CD4-positive, alpha-beta T cell treated with Interleukin-4 for 4 hours (primary cell): ENCODE data around the gene SNRPA1.

ENCODE experiments used
- DNase-seq: peaks from one replicate; pipeline ENCODE4 v3.0.0-alpha.2; 2020

Gene SNRPA1

GRCh38 chr15:101237251-101237650 lies 57.8 kb downstream of the SNRPA1 start:
- DNase-seq: no peak

GRCh38 chr15:101233651-101234280 lies 61.3 kb downstream of the SNRPA1 start:
- no peak for DNase-seq

GRCh38 chr15:101232677-101233076 lies 62.4 kb downstream of the SNRPA1 start:
- DNase-seq: no peak
